ENCODE data around the gene MACC1. TPM values are rescaled to one million over a fixed set of nuclear protein-coding genes. Genes with fewer than 3 reads are reported as not detected.

The MACC1 gene
- total and polyA plus RNA-seq, 2 of the 13 experiments (the other 11 are each of a cell fraction or from before 2014, with no cell fraction given), result 0.04 TPM; not detected in 1

- CTCF ChIA-PET (ENCODE audit: low intra/inter-chr PET ratio, low total read pairs), result no interaction called here
- H4K20me1 ChIP-seq (ENCODE audit: insufficient read depth, low read length), result no peaks in the 10 kb centered on the region
- H3K27me3 ChIP-seq (ENCODE audit: control insufficient read depth in 1 of 2, insufficient read depth in 2 of 2, low read length in 2 of 2), result no peaks in the 10 kb centered on the region
- in situ Hi-C loops (cut with HindIII; ENCODE audit: extremely low pct_ligation_motif_present, low pct_unique_long_range_greater_than_20kb), result no loop called here
- intact Hi-C loops (cut with micrococcal nuclease; ENCODE audit: unreplicated experiment), result loop anchor here (5.0 kb wide), 1 partner anchor 516 kb away; the partner anchor contains the start of gene POLR1F
- POLR2A ChIA-PET, result no interaction called here
- H2AFZ ChIP-seq (ENCODE audit: low read length), result no peak overlapping the region
- DNase-seq (ENCODE audit: low spot score), result no peak
- WGBS (ENCODE audit: low lambda C conversion rate), result 94% methylated on average over 5 of the region's 5 CpGs
- H3K79me2 ChIP-seq (ENCODE audit: insufficient read depth, low read length), result no peaks in the 10 kb centered on the region
- no peak overlapping the region for H3K27ac ChIP-seq (ENCODE audit: extremely low read length, insufficient read depth, low read length)
- H3K9me3 ChIP-seq (ENCODE audit: low read length), result no peaks in the 10 kb centered on the region
- H3K4me2 ChIP-seq (ENCODE audit: low read depth, low read length), result no peak overlapping the region
- peaks cover 39% of the 10 kb centered on the region for H3K4me1 ChIP-seq (ENCODE audit: insufficient read depth, low read length)
- no peak for ATAC-seq
- H3K4me3 ChIP-seq (replicated peaks in 1 of 3; ENCODE audit: insufficient read depth in 1 of 3, low read depth in 2 of 3, low read length in 3 of 3), result no peak overlapping the region
- BruUV-seq (replicated peaks), result no TSS peak
- no peak overlapping the region for H3K9ac ChIP-seq (ENCODE audit: insufficient read depth, low read depth, low read length)
- TF ChIP-seq ZSCAN29 (CRISPR knock-in tag; conservative IDR thresholded peaks at IDR 0.05) (no peak), ZNF354B (CRISPR knock-in tag; IDR thresholded peaks at IDR 0.05) (no peak)
- no peak for FAIRE-seq
- H3K36me3 ChIP-seq (replicated peaks in 1 of 2; ENCODE audit: control insufficient read depth in 1 of 2, insufficient read depth in 2 of 2, low read length in 2 of 2), result no peaks in the 10 kb centered on the region
Measured at GRCh38 chr7:20223356-20223755, 6.2 kb upstream of the MACC1 start.

- Histone ChIP-seq H4K20me1 (ENCODE audit: insufficient read depth, low read length) (no peaks in the 10 kb centered on the region), H3K4me2 (ENCODE audit: low read depth, low read length) (no peak overlapping the region), H3K36me3 (replicated peaks in 1 of 2; ENCODE audit: control insufficient read depth in 1 of 2, insufficient read depth in 2 of 2, low read length in 2 of 2) (no peaks in the 10 kb centered on the region), H3K4me1 (ENCODE audit: insufficient read depth, low read length) (peaks cover 49% of the 10 kb centered on the region), H3K9me3 (ENCODE audit: low read length) (no peaks in the 10 kb centered on the region), H3K27me3 (ENCODE audit: control insufficient read depth in 1 of 2, insufficient read depth in 2 of 2, low read length in 2 of 2) (no peaks in the 10 kb centered on the region), H3K27ac (ENCODE audit: extremely low read length, insufficient read depth, low read length) (no peak overlapping the region), H2AFZ (ENCODE audit: low read length) (no peak overlapping the region), H3K4me3 (replicated peaks in 1 of 3; ENCODE audit: insufficient read depth in 1 of 3, low read depth in 2 of 3, low read length in 3 of 3) (no peak overlapping the region), H3K9ac (ENCODE audit: insufficient read depth, low read depth, low read length) (no peak overlapping the region), H3K79me2 (ENCODE audit: insufficient read depth, low read length) (no peaks in the 10 kb centered on the region)
- TF ChIP-seq PHF5A (CRISPR knock-in tag; IDR thresholded peaks at IDR 0.05; ENCODE audit: low read depth, unreplicated experiment) (no peak), ZNF296 (CRISPR knock-in tag; conservative IDR thresholded peaks at IDR 0.05) (no peak), CEBPB (IDR thresholded peaks at IDR 0.05; ENCODE audit: borderline replicate concordance, low read depth, low read length) (no peak), ZBTB1 (CRISPR knock-in tag; IDR thresholded peaks at IDR 0.05; ENCODE audit: borderline replicate concordance) (no peak), FIP1L1 (IDR thresholded peaks at IDR 0.05; ENCODE audit: borderline replicate concordance, insufficient read depth, low read depth, low read length) (no peak)
- POLR2A ChIA-PET, result no interaction called here
- in situ Hi-C loops (cut with HindIII; ENCODE audit: extremely low pct_ligation_motif_present, low pct_unique_long_range_greater_than_20kb) (no loop called here), intact Hi-C loops (cut with micrococcal nuclease; ENCODE audit: unreplicated experiment) (loop anchor here (5.0 kb wide), 1 partner anchor 515 kb away; the partner anchor contains the start of gene POLR1F)
- CTCF ChIA-PET (ENCODE audit: low intra/inter-chr PET ratio, low total read pairs), result no interaction called here
- DNase-seq (ENCODE audit: low spot score) (no peak), FAIRE-seq (no peak), ATAC-seq (no peak)
- WGBS (ENCODE audit: low lambda C conversion rate), result 79% methylated on average over 7 of the region's 7 CpGs
- BruUV-seq (replicated peaks), result no TSS peak
Measured at GRCh38 chr7:20222219-20222828, 5.1 kb upstream of the MACC1 start.
